Keratinocyte (primary cell): ENCODE data around the gene TRIM39.

Experiments
- CTCF ChIP-seq, 3 experiments: IDR thresholded peaks in 1 of 3; conservative IDR thresholded peaks in 1 of 3; optimal IDR thresholded peaks in 1 of 3; 2 replicates in 2 of 3; 3 replicates in 1 of 3; pipeline versions ENCODE3 to v1.5.1; 2011; ENCODE audit warnings: low read length in 3 of 3, mild to moderate bottlenecking in 3 of 3, moderate library complexity in 2 of 3, control low read depth in 1 of 3, inconsistent platforms in 1 of 3; ENCODE audit not compliant: insufficient read depth in 2 of 3; ENCODE audit errors: extremely low read depth in 1 of 3
- EZH2 ChIP-seq: IDR thresholded peaks from one replicate; pipeline ENCODE4 v1.6.1; 2012; ENCODE audit warnings: inconsistent platforms, mild to moderate bottlenecking, low read length, moderate library complexity

GRCh38 chr6:30348957-30349356 is 22.2 kb downstream of the TRIM39 start:
- TF ChIP-seq EZH2: no peak
- no peak for TF ChIP-seq CTCF (optimal IDR thresholded peaks at IDR 0.05 in 1 of 3, IDR thresholded peaks at IDR 0.05 in 1 of 3, conservative IDR thresholded peaks at IDR 0.05 in 1 of 3; ENCODE audit: extremely low read depth in 1 of 3, insufficient read depth in 2 of 3, low read length in 3 of 3)
